Measurements from ENCODE around the gene KIF1B.

- TF ChIP-seq CTCF (IDR thresholded peaks at IDR 0.05) (no peak), MAX (IDR thresholded peaks at IDR 0.05; ENCODE audit: low read depth) (no peak), REST (IDR thresholded peaks at IDR 0.05; ENCODE audit: low read depth, low read length) (no peak), EZH2phosphoT487 (IDR thresholded peaks at IDR 0.05; ENCODE audit: borderline replicate concordance, low read depth) (no peak), RFX5 (IDR thresholded peaks at IDR 0.05; ENCODE audit: low read length) (no peak), EP300 (IDR thresholded peaks at IDR 0.05; ENCODE audit: borderline replicate concordance in 1 of 2, low read depth in 1 of 2, low read length in 1 of 2) (no peak), MEF2A (IDR thresholded peaks at IDR 0.05; ENCODE audit: borderline replicate concordance, low read depth) (no peak), TEAD4 (IDR thresholded peaks at IDR 0.05; ENCODE audit: borderline replicate concordance, insufficient read depth) (no peak), TAF1 (IDR thresholded peaks at IDR 0.05; ENCODE audit: borderline replicate concordance, low read depth, low read length) (no peak), FOXJ3 (CRISPR knock-in tag; IDR thresholded peaks at IDR 0.05) (no peak), GATA2 (CRISPR knock-in tag; IDR thresholded peaks at IDR 0.05) (no peak), FOXM1 (IDR thresholded peaks at IDR 0.05; ENCODE audit: low read depth) (no peak), USF2 (IDR thresholded peaks at IDR 0.05; ENCODE audit: borderline replicate concordance, low read depth, low read length) (no peak), TCF12 (IDR thresholded peaks at IDR 0.05) (no peak)
Observed at GRCh38 chr1:10302416-10302815, 92.0 kb downstream of the KIF1B start.

Data from SK-N-SH (cell line).